HG03175 (cell line): Measurements from ENCODE around the gene COX18.

ENCODE experiments used
- ATAC-seq: cut with Tn5 transposase; IDR thresholded peaks from one replicate; pipeline ENCODE4 v1.9.1; 2021; ENCODE audit warnings: mild to moderate bottlenecking, moderate library complexity; ENCODE audit not compliant: unreplicated experiment

The COX18 gene

GRCh38 chr4:73069338-73070073 lies at the start of gene COX18:
COX18 (minus strand) TSS chr4:73069716; CDS start chr4:73069649, 67 bp downstream.
- ATAC-seq, result peak; percentile 80

- ATAC-seq, result no peak
Measured at GRCh38 chr4:73109493-73109892, 40.0 kb upstream of the COX18 start.

GRCh38 chr4:73104695-73105094 lies 35.2 kb upstream of the COX18 start:
- no peak for ATAC-seq

GRCh38 chr4:73103799-73104503 lies 34.4 kb upstream of the COX18 start:
- ATAC-seq, result no peak

- no peak for ATAC-seq
Measured at GRCh38 chr4:73099143-73099542, 29.6 kb upstream of the COX18 start.

- ATAC-seq, result no peak
Measured at GRCh38 chr4:73098713-73099112, 29.2 kb upstream of the COX18 start.

GRCh38 chr4:73098016-73098415 lies 28.5 kb upstream of the COX18 start:
- ATAC-seq, result no peak

GRCh38 chr4:73092868-73093267 lies 23.4 kb upstream of the COX18 start:
- ATAC-seq, result no peak

GRCh38 chr4:73090738-73091137 lies 21.2 kb upstream of the COX18 start:
- no peak for ATAC-seq

GRCh38 chr4:73087871-73088270 lies 18.4 kb upstream of the COX18 start:
- no peak for ATAC-seq

GRCh38 chr4:73086095-73086868 lies 16.8 kb upstream of the COX18 start:
- no peak for ATAC-seq

GRCh38 chr4:73080789-73081188 lies 11.3 kb upstream of the COX18 start:
- no peak for ATAC-seq

GRCh38 chr4:73075832-73076231 lies 6.3 kb upstream of the COX18 start:
- ATAC-seq, result no peak

GRCh38 chr4:73070074-73070390 lies 516 bp upstream of the COX18 start:
- peak; percentile 8 for ATAC-seq

GRCh38 chr4:73068491-73069337 lies 802 bp downstream of the COX18 start:
- ATAC-seq, result peak; percentile 5

- no peak for ATAC-seq
Measured at GRCh38 chr4:73067971-73068394, 1.5 kb downstream of the COX18 start.

GRCh38 chr4:73066928-73067327 lies 2.6 kb downstream of the COX18 start:
- ATAC-seq, result no peak

- ATAC-seq, result no peak
Measured at GRCh38 chr4:73066445-73066844, 3.1 kb downstream of the COX18 start.

GRCh38 chr4:73064536-73064935 lies 5.0 kb downstream of the COX18 start:
- ATAC-seq, result no peak

- ATAC-seq, result peak; percentile 72
Measured at GRCh38 chr4:73055241-73055897, 14.1 kb downstream of the COX18 start.
